ENCODE measurements around the gene HUWE1. TPM values are rescaled to one million over a fixed set of nuclear protein-coding genes. Genes with fewer than 3 reads are reported as not detected.

Gene HUWE1
- total RNA-seq, 2 experiments from 2014 or later, result 116 to 269 TPM

DNA sequence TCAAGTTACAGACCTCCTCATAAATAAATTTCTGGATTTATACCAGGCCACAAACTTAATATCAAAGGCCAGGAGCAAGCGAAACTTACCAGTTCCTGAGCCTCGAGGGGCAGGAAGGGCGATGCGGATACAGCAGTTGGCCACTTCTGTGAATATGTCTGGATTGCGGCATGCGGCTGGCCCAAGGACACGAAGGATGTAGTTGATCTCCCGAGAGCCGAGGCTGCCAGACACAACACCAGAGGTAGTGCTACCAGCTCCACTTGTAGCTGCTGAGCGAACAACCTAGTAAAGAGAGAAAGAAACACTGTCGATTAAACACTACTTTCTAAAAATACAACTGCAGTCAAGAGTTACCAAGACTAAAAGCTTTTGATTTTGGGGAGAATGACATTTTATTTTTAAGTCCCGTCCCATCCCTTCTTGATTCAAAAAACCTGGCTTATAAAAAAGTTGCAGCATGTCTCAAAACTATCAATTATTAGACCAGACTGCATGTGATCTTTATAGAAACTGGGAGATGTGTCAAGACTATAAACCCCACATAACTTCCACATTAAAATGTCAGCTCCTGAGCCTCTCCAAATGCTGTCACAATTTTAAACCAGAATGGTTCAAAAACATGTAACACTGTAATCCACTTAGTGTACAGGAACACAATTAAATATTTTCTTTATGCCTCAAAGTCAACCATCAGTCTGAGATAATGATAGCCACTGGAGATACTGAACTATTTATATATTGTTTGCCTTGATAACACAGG, 105.6 kb downstream of the HUWE1 start:
- ChIA-PET CTCF (ENCODE audit: unreplicated experiment) (no interaction called here), POLR2A (no interaction called here)
- H3K4me1 ChIP-seq (ENCODE audit: insufficient read depth, low read length, poor library complexity, severe bottlenecking), result no peaks in the 10 kb centered on the region
- H3K27ac ChIP-seq (ENCODE audit: low read depth, low read length, poor library complexity, severe bottlenecking), result no peak overlapping the region
- H2AFZ ChIP-seq (ENCODE audit: low read length), result no peak overlapping the region
- no TSS peak for BruUV-seq (replicated peaks)
- no peaks in the 10 kb centered on the region for H3K79me2 ChIP-seq (ENCODE audit: insufficient read depth, low read depth, low read length)
- H4K20me1 ChIP-seq (ENCODE audit: insufficient read depth, low read length), result no peaks in the 10 kb centered on the region
- TF ChIP-seq, protein P1, sequence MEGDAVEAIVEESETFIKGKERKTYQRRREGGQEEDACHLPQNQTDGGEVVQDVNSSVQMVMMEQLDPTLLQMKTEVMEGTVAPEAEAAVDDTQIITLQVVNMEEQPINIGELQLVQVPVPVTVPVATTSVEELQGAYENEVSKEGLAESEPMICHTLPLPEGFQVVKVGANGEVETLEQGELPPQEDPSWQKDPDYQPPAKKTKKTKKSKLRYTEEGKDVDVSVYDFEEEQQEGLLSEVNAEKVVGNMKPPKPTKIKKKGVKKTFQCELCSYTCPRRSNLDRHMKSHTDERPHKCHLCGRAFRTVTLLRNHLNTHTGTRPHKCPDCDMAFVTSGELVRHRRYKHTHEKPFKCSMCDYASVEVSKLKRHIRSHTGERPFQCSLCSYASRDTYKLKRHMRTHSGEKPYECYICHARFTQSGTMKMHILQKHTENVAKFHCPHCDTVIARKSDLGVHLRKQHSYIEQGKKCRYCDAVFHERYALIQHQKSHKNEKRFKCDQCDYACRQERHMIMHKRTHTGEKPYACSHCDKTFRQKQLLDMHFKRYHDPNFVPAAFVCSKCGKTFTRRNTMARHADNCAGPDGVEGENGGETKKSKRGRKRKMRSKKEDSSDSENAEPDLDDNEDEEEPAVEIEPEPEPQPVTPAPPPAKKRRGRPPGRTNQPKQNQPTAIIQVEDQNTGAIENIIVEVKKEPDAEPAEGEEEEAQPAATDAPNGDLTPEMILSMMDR (conservative IDR thresholded peaks at IDR 0.05; ENCODE audit: low read length), result no peak
- no peak for TF ChIP-seq EZH2phosphoT487 (IDR thresholded peaks at IDR 0.05; ENCODE audit: borderline replicate concordance, low read depth, low read length)
- intact Hi-C loops (cut with micrococcal nuclease; ENCODE audit: unreplicated experiment), result no loop called here
- no peaks in the 10 kb centered on the region for H3K9me3 ChIP-seq (ENCODE audit: low read length)
- peaks cover 75% of the 10 kb centered on the region for H3K36me3 ChIP-seq (ENCODE audit: insufficient read depth, low read length)
- H3K4me2 ChIP-seq (ENCODE audit: low read length), result no peak overlapping the region
- DNase-seq (ENCODE audit: low spot score), result no peak
- no peaks in the 10 kb centered on the region for H3K9me2 ChIP-seq (ENCODE audit: insufficient read depth, low read length)
- H3K4me3 ChIP-seq (ENCODE audit: low read depth, low read length, poor library complexity, severe bottlenecking), result no peak overlapping the region

DNA sequence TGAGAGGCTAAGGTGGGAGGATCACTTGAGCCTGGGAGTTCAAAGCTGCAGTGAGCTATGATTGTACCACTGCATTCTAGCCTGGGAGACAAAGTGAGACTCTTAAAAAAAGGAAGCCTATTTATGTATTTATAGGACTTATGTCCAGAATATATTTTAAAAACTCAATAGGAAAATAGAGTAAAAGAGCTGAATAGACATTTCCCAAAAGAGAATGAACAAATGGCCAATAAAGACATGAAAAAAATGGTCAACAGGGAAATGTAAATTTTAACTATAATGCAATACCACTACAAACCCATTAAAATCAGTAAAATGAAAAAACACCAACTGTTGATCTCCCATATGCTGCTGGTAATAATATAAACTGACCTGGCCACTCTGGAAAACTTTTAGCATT, 115.0 kb downstream of the HUWE1 start:
- H4K20me1 ChIP-seq (ENCODE audit: insufficient read depth, low read length), result no peaks in the 10 kb centered on the region
- intact Hi-C loops (cut with micrococcal nuclease; ENCODE audit: unreplicated experiment), result no loop called here
- H3K4me2 ChIP-seq (ENCODE audit: low read length), result no peak overlapping the region
- DNase-seq (ENCODE audit: low spot score), result no peak
- no peaks in the 10 kb centered on the region for H3K79me2 ChIP-seq (ENCODE audit: insufficient read depth, low read depth, low read length)
- ChIA-PET POLR2A (no interaction called here), CTCF (ENCODE audit: unreplicated experiment) (no interaction called here)
- H3K9me2 ChIP-seq (ENCODE audit: insufficient read depth, low read length), result no peaks in the 10 kb centered on the region
- H3K36me3 ChIP-seq (ENCODE audit: insufficient read depth, low read length), result peaks cover 98% of the 10 kb centered on the region
- H3K4me3 ChIP-seq (ENCODE audit: low read depth, low read length, poor library complexity, severe bottlenecking), result no peak overlapping the region
- no peak for TF ChIP-seq EZH2phosphoT487 (IDR thresholded peaks at IDR 0.05; ENCODE audit: borderline replicate concordance, low read depth, low read length)
- no peak overlapping the region for H2AFZ ChIP-seq (ENCODE audit: low read length)
- peaks cover 8% of the 10 kb centered on the region for H3K4me1 ChIP-seq (ENCODE audit: insufficient read depth, low read length, poor library complexity, severe bottlenecking)
- H3K27ac ChIP-seq (ENCODE audit: low read depth, low read length, poor library complexity, severe bottlenecking), result no peak overlapping the region
- no peaks in the 10 kb centered on the region for H3K9me3 ChIP-seq (ENCODE audit: low read length)
- no TSS peak for BruUV-seq (replicated peaks)

DNA sequence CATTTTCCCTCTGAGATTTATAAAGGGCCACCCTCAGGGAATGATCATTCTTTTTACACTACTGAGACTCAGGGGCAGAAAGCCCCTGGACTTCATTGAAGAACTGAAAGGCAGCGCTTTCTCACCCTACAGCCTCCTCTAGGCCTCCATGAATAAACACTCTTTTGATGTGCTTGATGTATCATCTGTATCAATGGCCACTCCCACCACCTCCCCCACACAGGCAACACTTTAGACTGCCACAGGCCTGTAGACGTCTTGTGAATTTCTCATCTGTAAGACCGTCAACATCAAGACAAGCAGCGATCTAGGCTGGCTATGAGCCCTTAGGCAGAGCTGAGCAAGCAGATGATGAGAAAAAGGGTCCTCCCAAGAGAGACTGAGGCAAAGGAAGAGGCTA, 123.2 kb downstream of the HUWE1 start:
- BruUV-seq (replicated peaks), result no TSS peak
- H3K36me3 ChIP-seq (ENCODE audit: insufficient read depth, low read length), result peaks cover 97% of the 10 kb centered on the region
- POLR2A ChIA-PET, result no interaction called here

More for the DNA sequence above, 123.2 kb downstream of the HUWE1 start:
- intact Hi-C loops (cut with micrococcal nuclease; ENCODE audit: unreplicated experiment), result loop anchor here (10.0 kb wide), 1 partner anchor 51 kb away; no protein-coding TSS in a partner anchor
- Histone ChIP-seq H3K4me1 (ENCODE audit: insufficient read depth, low read length, poor library complexity, severe bottlenecking) (no peaks in the 10 kb centered on the region), H3K79me2 (ENCODE audit: insufficient read depth, low read depth, low read length) (no peaks in the 10 kb centered on the region), H2AFZ (ENCODE audit: low read length) (no peak overlapping the region), H3K9me2 (ENCODE audit: insufficient read depth, low read length) (no peaks in the 10 kb centered on the region), H3K4me3 (ENCODE audit: low read depth, low read length, poor library complexity, severe bottlenecking) (no peak overlapping the region), H3K9me3 (ENCODE audit: low read length) (no peaks in the 10 kb centered on the region), H3K27ac (ENCODE audit: low read depth, low read length, poor library complexity, severe bottlenecking) (no peak overlapping the region), H4K20me1 (ENCODE audit: insufficient read depth, low read length) (no peaks in the 10 kb centered on the region), H3K4me2 (ENCODE audit: low read length) (no peak overlapping the region)
- CTCF ChIA-PET (ENCODE audit: unreplicated experiment), result no interaction called here
- TF ChIP-seq, protein P1 (conservative IDR thresholded peaks at IDR 0.05; ENCODE audit: low read length), result no peak
- no peak for TF ChIP-seq EZH2phosphoT487 (IDR thresholded peaks at IDR 0.05; ENCODE audit: borderline replicate concordance, low read depth, low read length)
- no peak for DNase-seq (ENCODE audit: low spot score)
